HG02571 (cell line): ENCODE data around the gene GUCA2B.

Source experiments
- ATAC-seq: cut with Tn5 transposase; IDR thresholded peaks from one replicate; pipeline ENCODE4 v1.9.1; 2021; ENCODE audit warnings: mild to moderate bottlenecking, moderate library complexity; ENCODE audit not compliant: unreplicated experiment

GUCA2B gene

DNA sequence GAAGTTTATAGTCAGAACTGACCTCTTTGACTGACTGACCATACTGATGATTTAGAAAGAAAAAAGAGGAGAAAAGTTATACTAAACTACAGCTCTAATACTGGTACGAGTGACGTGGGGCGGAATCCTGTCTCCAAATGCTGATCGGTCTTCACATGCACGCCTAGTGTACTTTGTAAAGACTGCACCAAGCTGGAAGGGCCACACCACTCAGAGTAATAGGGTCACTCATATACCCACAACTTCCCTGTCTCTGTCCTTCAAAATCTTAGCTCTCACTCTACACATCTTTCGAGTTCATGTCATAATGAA lies 30.7 kb downstream of the GUCA2B start:
- no peak for ATAC-seq

DNA sequence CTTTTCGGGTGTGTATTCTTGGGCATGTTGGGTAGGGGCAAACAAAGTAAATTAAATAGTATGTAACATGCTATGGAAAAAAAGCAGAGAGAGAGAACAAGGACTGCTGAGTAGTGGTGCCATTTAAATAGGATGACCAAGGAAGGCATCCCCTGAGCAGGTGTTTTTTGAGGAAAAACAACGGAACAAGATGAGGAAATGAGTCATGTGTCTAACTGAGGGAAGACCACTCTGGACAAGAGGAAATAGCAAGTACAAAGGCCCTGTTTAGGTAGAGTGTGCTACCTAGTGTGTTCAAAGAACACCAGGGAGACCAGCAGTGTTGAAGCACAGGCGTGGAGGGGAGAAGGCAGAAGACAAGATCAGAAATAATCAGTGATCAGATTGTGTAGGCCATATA lies 31.4 kb downstream of the GUCA2B start:
- ATAC-seq: no peak

DNA sequence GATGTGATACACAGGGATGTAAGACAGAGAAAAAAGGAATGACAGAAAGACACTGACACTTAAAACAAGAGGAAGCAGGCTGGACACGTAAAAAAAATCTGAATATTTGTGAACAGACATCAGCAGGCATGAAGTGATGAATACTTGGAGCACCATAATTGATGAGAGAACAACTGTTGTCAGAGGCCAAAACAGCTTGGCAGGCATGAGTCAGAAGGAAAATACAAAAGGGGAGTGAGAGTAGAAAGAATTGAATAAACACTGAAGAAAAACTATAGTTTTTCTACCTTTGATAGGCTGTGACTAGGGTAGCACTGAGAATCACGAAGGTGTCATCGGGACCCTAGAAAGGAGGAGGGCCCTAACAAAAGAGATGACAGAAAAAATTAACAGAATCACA lies 32.9 kb downstream of the GUCA2B start:
- no peak for ATAC-seq

DNA sequence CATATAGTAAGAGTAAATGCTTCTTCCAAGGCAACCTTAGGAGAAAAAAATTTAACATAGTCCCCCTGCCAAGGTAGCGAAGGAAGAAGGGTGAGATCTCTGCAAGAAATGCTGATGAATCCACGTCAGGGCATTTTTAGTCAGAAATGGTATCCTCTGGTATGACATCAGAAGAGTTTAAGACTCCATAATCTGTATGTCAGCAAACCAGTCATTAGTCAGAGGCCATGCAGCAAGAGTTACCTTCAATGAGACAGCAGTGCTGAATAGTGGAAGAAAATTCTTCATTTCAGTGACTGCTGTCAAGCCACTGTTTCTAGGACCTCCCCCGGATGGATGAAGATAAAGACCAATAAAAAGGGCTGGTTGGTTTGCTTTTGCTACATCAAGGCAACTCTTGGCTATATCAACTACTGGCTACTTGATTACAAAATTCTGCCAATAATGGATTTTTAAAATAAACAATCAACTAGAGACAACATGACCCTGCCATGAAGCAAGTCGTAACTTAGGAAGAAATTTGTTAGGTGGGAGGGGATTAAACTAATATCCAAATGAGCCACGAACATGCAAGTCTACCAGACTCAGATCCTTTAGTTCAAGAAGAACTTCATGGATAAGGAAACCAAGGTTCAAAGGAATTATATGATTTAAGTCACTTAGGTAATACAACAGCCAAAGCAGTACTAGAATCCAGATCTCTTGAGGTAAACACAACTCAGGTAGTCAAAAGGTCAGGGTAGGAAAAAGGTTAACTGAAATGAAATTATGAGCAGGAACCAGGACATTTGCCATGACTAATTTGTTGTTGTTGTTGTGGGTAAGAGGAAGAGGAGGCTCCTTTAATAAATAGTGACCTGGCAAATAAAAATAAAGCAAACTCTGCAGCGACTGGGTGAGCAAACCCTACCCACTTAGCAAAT lies 37.0 kb downstream of the GUCA2B start:
- no peak for ATAC-seq

DNA sequence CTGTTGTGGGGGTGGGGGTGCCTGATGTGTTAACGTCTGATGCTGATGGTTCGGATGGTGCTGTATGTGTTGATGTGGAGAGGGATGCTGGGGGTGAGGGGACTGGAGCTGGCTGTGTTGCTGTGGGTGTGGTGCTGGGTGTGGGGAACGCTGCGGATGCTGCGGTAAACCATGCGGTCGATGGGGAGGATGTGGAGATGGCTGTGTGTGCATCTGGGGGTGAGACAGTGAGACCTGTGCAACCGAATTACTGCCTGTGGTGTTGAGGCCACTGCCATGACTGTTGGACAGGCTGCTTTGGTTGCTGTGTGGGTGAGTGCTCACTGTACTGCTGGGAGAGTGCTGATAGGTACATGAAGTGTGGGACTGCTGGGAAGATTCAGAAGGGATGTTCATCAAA lies 38.1 kb downstream of the GUCA2B start:
- no peak for ATAC-seq

DNA sequence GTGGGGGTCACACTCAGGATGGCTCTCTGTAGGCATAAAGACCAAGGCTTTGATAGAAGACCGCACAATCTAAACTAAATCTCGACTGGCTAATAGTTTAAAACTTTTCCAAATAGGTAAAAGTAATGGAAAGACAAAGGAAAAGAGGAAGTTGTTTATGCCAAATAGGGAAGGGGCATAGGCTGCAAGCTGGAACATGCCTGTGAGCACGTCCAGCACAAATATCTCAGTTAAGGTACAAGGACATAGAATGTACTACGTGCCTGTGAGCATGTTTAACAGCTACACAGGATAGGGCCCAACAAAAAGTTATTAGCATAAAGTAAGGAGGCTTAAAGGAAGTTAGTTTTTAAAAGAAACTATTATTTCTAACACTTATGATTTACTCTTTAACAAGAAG lies 38.9 kb downstream of the GUCA2B start:
- no peak for ATAC-seq

DNA sequence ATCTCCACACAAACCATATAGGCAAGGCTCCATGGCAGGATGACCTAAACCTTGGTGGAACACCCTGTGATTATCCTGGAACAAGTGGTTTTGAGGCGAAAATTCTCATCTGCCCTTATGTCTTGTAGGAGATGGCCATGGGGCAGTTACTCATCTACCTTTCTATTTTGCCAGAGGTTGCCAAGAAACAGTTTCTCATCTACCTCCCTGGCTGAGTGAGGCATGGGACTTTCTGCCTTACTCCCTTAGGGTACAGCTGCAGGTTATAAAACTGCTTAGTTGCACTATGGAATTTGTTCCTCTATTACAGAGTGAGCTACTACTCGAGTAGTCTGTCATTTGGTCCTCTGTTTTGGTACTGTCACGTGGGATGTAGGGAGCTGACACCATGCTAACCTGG lies 42.6 kb downstream of the GUCA2B start:
- no peak for ATAC-seq

DNA sequence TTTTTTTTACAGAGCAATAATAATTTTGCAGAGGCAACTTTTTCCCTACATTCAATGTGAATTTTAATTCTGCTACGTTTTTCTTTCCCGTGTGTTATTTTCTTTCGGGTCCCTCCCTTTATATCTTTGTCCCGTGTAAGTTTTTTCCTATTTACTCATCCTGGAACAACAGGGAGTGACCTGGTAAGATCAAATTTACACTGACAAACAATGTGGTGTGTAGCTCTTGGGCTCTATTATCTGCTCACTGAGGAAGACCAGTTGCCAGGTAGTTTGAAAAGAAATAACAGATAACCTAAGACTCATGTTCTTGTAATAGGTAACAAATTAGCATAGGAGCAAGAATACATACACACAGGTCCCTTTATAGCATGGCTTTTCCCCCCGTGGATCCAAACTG lies 45.0 kb downstream of the GUCA2B start:
- ATAC-seq: no peak

DNA sequence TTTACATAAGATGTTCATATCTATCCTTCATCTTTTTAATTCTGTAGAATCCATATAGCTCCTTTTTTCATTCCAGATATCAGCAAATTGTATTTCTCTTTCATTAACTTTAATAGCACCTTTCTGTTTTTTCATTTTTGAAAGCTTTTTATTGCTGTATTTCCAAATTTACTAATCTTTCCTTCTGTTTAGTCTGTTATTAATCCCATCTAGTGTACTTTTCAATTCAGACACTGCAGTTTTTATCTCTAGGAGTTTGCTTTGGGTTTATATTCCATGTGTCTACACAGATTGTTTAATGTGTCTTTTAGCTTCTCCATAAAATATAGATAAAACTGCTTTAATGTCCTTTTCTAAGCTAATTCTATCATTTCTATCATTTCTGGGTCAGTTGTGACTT lies 48.8 kb downstream of the GUCA2B start:
- ATAC-seq: no peak
